ENCODE measurements around the gene IL25.

- TF ChIP-seq POLR2A (IDR thresholded peaks at IDR 0.05) (no peak), CTCF (IDR thresholded peaks at IDR 0.05) (no peak)
These were observed 35.1 kb downstream of the IL25 start, which contains the start of gene MYH6 for GRCh38 chr14:23407516-23408306.

Measured in Peyer's patch (tissue), 4 donors.